PC-3 (cell line): ENCODE data around the gene GDI2. TPM values are rescaled to one million over a fixed set of nuclear protein-coding genes. Genes with fewer than 3 reads are reported as not detected.

ENCODE experiments used
- ATAC-seq: fragments of 200-7000 bp; cut with Tn5 transposase; 2 replicates; pipeline ENCODE4 v1.9.1; 2020; ENCODE audit warnings: mild to moderate bottlenecking, moderate library complexity
- BruUV-seq: library from RNA; stranded (reverse); fragments of 400-500 nt; replicated peaks from 2 replicates; lab custom pipeline; 2021; lab: Mats Ljungman, UMichigan
- CTCF ChIA-PET: fragments of 300-600 bp; sonication (Branson Sonifier 250); formaldehyde crosslinking; loops from one replicate; lab custom pipeline; 2022; ENCODE audit warnings: antibody characterized with exemption; lab: Charles Lee
- POLR2A ChIA-PET: fragments of 300-600 bp; sonication (Branson Sonifier 250); formaldehyde crosslinking; loops from one replicate; lab custom pipeline; 2022; ENCODE audit warnings: antibody characterized with exemption; ENCODE audit not compliant: unreplicated experiment; lab: Charles Lee
- DNase-seq: peaks from one replicate; pipeline ENCODE4 v3.0.0-alpha.2; 2015
- H2AFZ ChIP-seq: fragments of 300-600 bp; sonication (generic); 2 replicates; pipeline ENCODE4 v1.6.0; 2016; ENCODE audit warnings: antibody characterized with exemption, low read length
- H3F3A ChIP-seq: fragments of 300-600 bp; sonication (generic); one replicate; pipeline ENCODE4 v1.6.0; 2017; ENCODE audit warnings: antibody characterized with exemption, low read length, control low read depth, mild to moderate bottlenecking; ENCODE audit not compliant: unreplicated experiment
- H3K27ac ChIP-seq: fragments of 300-600 bp; sonication (generic); 2 replicates; pipeline ENCODE4 v1.5.1; 2016; ENCODE audit warnings: mild to moderate bottlenecking, low read length
- H3K27me3 ChIP-seq: fragments of 300-600 bp; sonication (generic); 2 replicates; pipeline ENCODE4 v1.6.1; 2016; ENCODE audit warnings: low read length, mixed read lengths
- H3K36me3 ChIP-seq: fragments of 300-600 bp; sonication (generic); 2 replicates; pipeline ENCODE4 v1.6.1; 2016; ENCODE audit warnings: low read depth, mixed run types, low read length, mixed read lengths
- H3K4me1 ChIP-seq: fragments of 300-600 bp; sonication (generic); 2 replicates; pipeline ENCODE4 v1.5.1; 2016; ENCODE audit warnings: low read length; ENCODE audit not compliant: insufficient read depth
- H3K4me2 ChIP-seq: fragments of 300-600 bp; sonication (generic); 2 replicates; pipeline ENCODE4 v1.6.0; 2016; ENCODE audit warnings: low read length
- H3K4me3 ChIP-seq: fragments of 300-600 bp; sonication (generic); 2 replicates; pipeline ENCODE4 v1.5.1; 2016; ENCODE audit warnings: mild to moderate bottlenecking, low read length, mixed read lengths
- H3K79me2 ChIP-seq: fragments of 300-600 bp; sonication (generic); 2 replicates; pipeline ENCODE4 v1.6.1; 2017; ENCODE audit warnings: low read length, mixed read lengths
- H3K9ac ChIP-seq: fragments of 300-600 bp; sonication (generic); 2 replicates; pipeline ENCODE4 v1.6.0; 2016; ENCODE audit warnings: mild to moderate bottlenecking, low read length
- H3K9me2 ChIP-seq: fragments of 300-600 bp; sonication (generic); replicated peaks from 2 replicates; pipeline ENCODE4 v1.6.1; 2016; ENCODE audit warnings: mixed run types, low read length, mixed read lengths
- H3K9me3 ChIP-seq: fragments of 300-600 bp; sonication (generic); 2 replicates; pipeline ENCODE4 v1.6.1; 2016; ENCODE audit warnings: low read length, mixed read lengths
- H4K20me1 ChIP-seq: fragments of 300-600 bp; sonication (generic); 2 replicates; pipeline ENCODE4 v1.6.1; 2016; ENCODE audit warnings: low read length, mixed read lengths
- CTCF ChIP-seq: fragments of 300-600 bp; sonication (generic); conservative IDR thresholded peaks from 2 replicates; pipeline ENCODE4 v1.5.1; 2017; ENCODE audit warnings: antibody characterized with exemption, low read depth, mild to moderate bottlenecking, low read length
- EZH2 ChIP-seq: fragments of 300-600 bp; sonication (generic); IDR thresholded peaks from one replicate; pipeline ENCODE4 v1.6.1; 2017; ENCODE audit warnings: antibody characterized with exemption, mild to moderate bottlenecking, low read length; ENCODE audit not compliant: unreplicated experiment
- EZH2phosphoT487 ChIP-seq: fragments of 300-600 bp; sonication (generic); IDR thresholded peaks from 2 replicates; pipeline ENCODE4 v1.6.1; 2018; ENCODE audit warnings: mild to moderate bottlenecking, antibody characterized with exemption, low read length, borderline replicate concordance
- intact Hi-C: fragments of 100-400 bp; cut with micrococcal nuclease; formaldehyde crosslinking; loops from 2 replicates; pipeline ENCODE4 v1.9.0; 2023
- total RNA-seq: library from RNA; depleted of rRNA; stranded (reverse); fragments of >200 nt; gene quantifications from 2 replicates; pipeline ENCODE4 v1.2.3, GENCODE V29; 2014

The GDI2 gene
- total RNA-seq, 1 experiment from 2014 or later = 122 TPM

- POLR2A ChIA-PET = no interaction called here
Measured at GRCh38 chr10:5805711-5806110, 7.5 kb downstream of the GDI2 start.

DNA sequence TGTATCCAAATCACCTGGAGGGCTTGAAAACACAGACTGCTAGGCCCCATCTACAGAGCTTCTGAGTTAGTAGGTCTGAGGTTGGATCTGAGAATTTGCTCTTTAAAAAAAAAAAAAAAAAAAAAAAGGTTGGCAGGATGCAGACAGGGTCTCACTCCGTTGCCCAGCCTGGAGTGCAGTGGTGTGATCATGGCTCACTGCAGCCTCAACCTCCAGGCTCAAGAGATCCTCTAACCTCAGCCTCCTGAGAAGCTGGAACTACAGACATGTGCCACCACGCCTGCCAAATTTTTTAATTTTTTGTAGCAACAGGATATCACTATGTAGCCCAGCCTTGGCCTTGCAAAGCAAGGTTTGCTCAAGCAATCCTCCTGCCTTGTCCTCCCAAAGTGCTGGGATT, 8.0 kb downstream of the GDI2 start:
- Histone ChIP-seq H3F3A (no peaks in the 10 kb centered on the region), H3K4me3 (no peak overlapping the region), H3K36me3 (no peaks in the 10 kb centered on the region; the same call in 1 of the 2 replicates), H3K79me2 (peaks cover 94% of the 10 kb centered on the region), H3K4me2 (no peak overlapping the region), H4K20me1 (peaks cover 28% of the 10 kb centered on the region), H3K9me2 (no peaks in the 10 kb centered on the region), H3K9me3 (no peaks in the 10 kb centered on the region), H3K27me3 (no peaks in the 10 kb centered on the region), H2AFZ (no peak overlapping the region), H3K4me1 (peaks cover 8% of the 10 kb centered on the region), H3K27ac (no peak overlapping the region), H3K9ac (no peak overlapping the region)
- POLR2A ChIA-PET = no interaction called here
- ATAC-seq = no peak
- CTCF ChIA-PET = interaction anchor here (0.5 kb wide), 1 partner anchor 24 kb away, joined by 4 read pairs; no protein-coding TSS in a partner anchor
- intact Hi-C loops = no loop called here
- DNase-seq = no peak
- BruUV-seq = no TSS peak
- TF ChIP-seq CTCF (no peak), EZH2 (no peak), EZH2phosphoT487 (no peak)

More at GRCh38 chr10:5805711-5806110, 7.5 kb downstream of the GDI2 start:
- peaks cover 13% of the 10 kb centered on the region for H3K4me1 ChIP-seq
- no peaks in the 10 kb centered on the region for H3K9me2 ChIP-seq
- CTCF ChIA-PET = interaction anchor here (0.5 kb wide), 1 partner anchor 24 kb away, joined by 4 read pairs; no protein-coding TSS in a partner anchor
- H3K27me3 ChIP-seq = no peaks in the 10 kb centered on the region
- no peak overlapping the region for H3K27ac ChIP-seq
- no peaks in the 10 kb centered on the region for H3F3A ChIP-seq
- ATAC-seq (no peak), DNase-seq (no peak)
- H3K9ac ChIP-seq = no peak overlapping the region
- H4K20me1 ChIP-seq = peaks cover 33% of the 10 kb centered on the region
- no peak overlapping the region for H3K4me2 ChIP-seq
- no peak overlapping the region for H3K4me3 ChIP-seq
- H3K79me2 ChIP-seq = peaks cover 94% of the 10 kb centered on the region
- intact Hi-C loops = no loop called here
- H2AFZ ChIP-seq = no peak overlapping the region
- no peaks in the 10 kb centered on the region for H3K9me3 ChIP-seq
- BruUV-seq = no TSS peak
- no peaks in the 10 kb centered on the region; the same call in 1 of the 2 replicates for H3K36me3 ChIP-seq
- no peak for TF ChIP-seq EZH2
- TF ChIP-seq CTCF = no peak
- TF ChIP-seq EZH2phosphoT487 = no peak

DNA sequence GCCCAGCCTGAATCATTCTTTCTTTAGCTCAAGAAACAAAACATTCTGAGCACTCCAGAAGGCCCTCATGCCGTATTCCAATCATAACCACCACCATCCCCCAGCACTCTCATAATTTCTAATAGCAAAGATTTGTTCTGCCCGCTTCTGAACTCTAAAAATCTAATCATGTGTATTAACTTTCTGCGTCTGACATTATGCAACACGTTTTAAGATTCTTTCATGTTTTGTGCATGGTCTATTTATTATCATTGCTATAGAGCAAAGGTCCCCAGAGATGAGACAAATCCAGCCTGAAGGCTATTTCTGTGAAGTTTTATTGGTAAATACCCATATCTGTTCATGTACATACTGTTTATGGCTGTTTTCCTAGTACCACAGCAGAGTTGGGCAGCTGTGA, 8.8 kb downstream of the GDI2 start:
- no peak for TF ChIP-seq EZH2phosphoT487
- TF ChIP-seq EZH2 = no peak
- no peak for TF ChIP-seq CTCF
- intact Hi-C loops = no loop called here
- ChIA-PET CTCF (no interaction called here), POLR2A (no interaction called here)
- Histone ChIP-seq H3F3A (no peaks in the 10 kb centered on the region), H4K20me1 (peaks cover 19% of the 10 kb centered on the region), H3K27me3 (no peaks in the 10 kb centered on the region), H3K9me2 (no peaks in the 10 kb centered on the region), H3K9ac (no peak overlapping the region), H2AFZ (no peak overlapping the region), H3K36me3 (peaks cover 4% of the 10 kb centered on the region; the same call in 1 of the 2 replicates), H3K79me2 (peaks cover 92% of the 10 kb centered on the region), H3K4me2 (no peak overlapping the region), H3K4me1 (no peaks in the 10 kb centered on the region), H3K4me3 (no peak overlapping the region), H3K9me3 (no peaks in the 10 kb centered on the region), H3K27ac (no peak overlapping the region)
- BruUV-seq = no TSS peak
- ATAC-seq (no peak), DNase-seq (no peak)
